ENCODE results near the gene ENO4. TPM values are rescaled to one million over a fixed set of nuclear protein-coding genes. Genes with fewer than 3 reads are reported as not detected.
A peak's percentile ranks its signal among the peaks of the same experiment; 100 is the strongest.

Gene ENO4
- total RNA-seq, 1 donor from 2014 or later = not detected

GRCh38 chr10:116845823-116846222 lies 3.5 kb upstream of the ENO4 start:
- H3K27ac ChIP-seq (ENCODE audit: low read depth, low read length) = no peak overlapping the region
- H3K9me3 ChIP-seq (ENCODE audit: control insufficient read depth in 3 of 3, low read length in 3 of 3) = no peaks in the 10 kb centered on the region
- H3K4me1 ChIP-seq (ENCODE audit: control insufficient read depth in 3 of 3, insufficient read depth in 3 of 3, low read length in 3 of 3) = peaks cover 0 to 9% (median 5%) of the 10 kb centered on the region in 3 donors
- H3K4me3 ChIP-seq (ENCODE audit: low read length in 3 of 3) = no peak overlapping the region
- H3K9ac ChIP-seq (ENCODE audit: low read depth in 1 of 3, low read length in 3 of 3) = no peak overlapping the region
- H3K36me3 ChIP-seq (ENCODE audit: control insufficient read depth in 3 of 3, insufficient read depth in 3 of 3, low read length in 3 of 3) = no peaks in the 10 kb centered on the region
- peaks cover 6 to 32% (median 29%) of the 10 kb centered on the region in 3 donors for H3K27me3 ChIP-seq (ENCODE audit: control insufficient read depth in 3 of 3, insufficient read depth in 3 of 3, low read length in 3 of 3)

- peak overlapping the region; percentile 67 to 77 (median 69) for H3K4me3 ChIP-seq (ENCODE audit: low read length in 3 of 3)
- peak overlapping the region in 1 of 3 donors; percentile 69 for H3K9ac ChIP-seq (ENCODE audit: low read depth in 1 of 3, low read length in 3 of 3)
- no peaks in the 10 kb centered on the region for H3K9me3 ChIP-seq (ENCODE audit: control insufficient read depth in 3 of 3, low read length in 3 of 3)
- peaks cover 9 to 37% (median 32%) of the 10 kb centered on the region in 3 donors for H3K27me3 ChIP-seq (ENCODE audit: control insufficient read depth in 3 of 3, insufficient read depth in 3 of 3, low read length in 3 of 3)
- no peaks in the 10 kb centered on the region for H3K36me3 ChIP-seq (ENCODE audit: control insufficient read depth in 3 of 3, insufficient read depth in 3 of 3, low read length in 3 of 3)
- peaks cover 0 to 9% (median 5%) of the 10 kb centered on the region in 3 donors for H3K4me1 ChIP-seq (ENCODE audit: control insufficient read depth in 3 of 3, insufficient read depth in 3 of 3, low read length in 3 of 3)
- H3K27ac ChIP-seq (ENCODE audit: low read depth, low read length) = no peak overlapping the region
Measured at GRCh38 chr10:116848032-116848943, 1.0 kb upstream of the ENO4 start.

GRCh38 chr10:116848944-116849247 lies 403 bp upstream of the ENO4 start:
- no peaks in the 10 kb centered on the region for H3K9me3 ChIP-seq (ENCODE audit: control insufficient read depth in 3 of 3, low read length in 3 of 3)
- no peaks in the 10 kb centered on the region for H3K36me3 ChIP-seq (ENCODE audit: control insufficient read depth in 3 of 3, insufficient read depth in 3 of 3, low read length in 3 of 3)
- H3K4me1 ChIP-seq (ENCODE audit: control insufficient read depth in 3 of 3, insufficient read depth in 3 of 3, low read length in 3 of 3) = peaks cover 0 to 9% (median 5%) of the 10 kb centered on the region in 3 donors
- H3K9ac ChIP-seq (ENCODE audit: low read depth in 1 of 3, low read length in 3 of 3) = peak overlapping the region in 2 of 3 donors; percentile 40 to 69
- peak overlapping the region; percentile 67 to 77 (median 69) for H3K4me3 ChIP-seq (ENCODE audit: low read length in 3 of 3)
- H3K27me3 ChIP-seq (ENCODE audit: control insufficient read depth in 3 of 3, insufficient read depth in 3 of 3, low read length in 3 of 3) = peaks cover 9 to 37% (median 32%) of the 10 kb centered on the region in 3 donors
- H3K27ac ChIP-seq (ENCODE audit: low read depth, low read length) = no peak overlapping the region

- no peaks in the 10 kb centered on the region for H3K36me3 ChIP-seq (ENCODE audit: control insufficient read depth in 3 of 3, insufficient read depth in 3 of 3, low read length in 3 of 3)
- H3K9ac ChIP-seq (ENCODE audit: low read depth in 1 of 3, low read length in 3 of 3) = peak overlapping the region in 2 of 3 donors; percentile 32 to 50
- peaks cover 9 to 37% (median 32%) of the 10 kb centered on the region in 3 donors for H3K27me3 ChIP-seq (ENCODE audit: control insufficient read depth in 3 of 3, insufficient read depth in 3 of 3, low read length in 3 of 3)
- no peaks in the 10 kb centered on the region for H3K9me3 ChIP-seq (ENCODE audit: control insufficient read depth in 3 of 3, low read length in 3 of 3)
- no peak overlapping the region for H3K27ac ChIP-seq (ENCODE audit: low read depth, low read length)
- peak overlapping the region; percentile 35 to 69 (median 67) for H3K4me3 ChIP-seq (ENCODE audit: low read length in 3 of 3)
- peaks cover 0 to 9% (median 5%) of the 10 kb centered on the region in 3 donors for H3K4me1 ChIP-seq (ENCODE audit: control insufficient read depth in 3 of 3, insufficient read depth in 3 of 3, low read length in 3 of 3)
Measured at GRCh38 chr10:116850058-116850611, 836 bp downstream of the ENO4 start.

- Histone ChIP-seq H3K9me3 (ENCODE audit: control insufficient read depth in 3 of 3, low read length in 3 of 3) (no peaks in the 10 kb centered on the region), H3K36me3 (ENCODE audit: control insufficient read depth in 3 of 3, insufficient read depth in 3 of 3, low read length in 3 of 3) (no peaks in the 10 kb centered on the region), H3K27ac (ENCODE audit: low read depth, low read length) (no peak overlapping the region), H3K4me1 (ENCODE audit: control insufficient read depth in 3 of 3, insufficient read depth in 3 of 3, low read length in 3 of 3) (peaks cover 0 to 9% (median 5%) of the 10 kb centered on the region in 3 donors), H3K4me3 (ENCODE audit: low read length in 3 of 3) (no peak overlapping the region), H3K27me3 (ENCODE audit: control insufficient read depth in 3 of 3, insufficient read depth in 3 of 3, low read length in 3 of 3) (peaks cover 9 to 37% (median 27%) of the 10 kb centered on the region in 3 donors), H3K9ac (ENCODE audit: low read depth in 1 of 3, low read length in 3 of 3) (no peak overlapping the region)
Measured at GRCh38 chr10:116852246-116852645, 2.9 kb downstream of the ENO4 start.

- Histone ChIP-seq H3K9ac (ENCODE audit: low read depth in 1 of 3, low read length in 3 of 3) (no peak overlapping the region), H3K27me3 (ENCODE audit: control insufficient read depth in 3 of 3, insufficient read depth in 3 of 3, low read length in 3 of 3) (peaks cover 9 to 29% (median 17%) of the 10 kb centered on the region in 3 donors), H3K4me3 (ENCODE audit: low read length in 3 of 3) (no peak overlapping the region)
Measured at GRCh38 chr10:116853287-116853686, 4.0 kb downstream of the ENO4 start.

GRCh38 chr10:116853701-116854100 lies 4.4 kb downstream of the ENO4 start:
- H3K4me3 ChIP-seq (ENCODE audit: low read length in 3 of 3) = no peak overlapping the region
- no peak overlapping the region for H3K9ac ChIP-seq (ENCODE audit: low read depth in 1 of 3, low read length in 3 of 3)
- H3K4me1 ChIP-seq (ENCODE audit: control insufficient read depth in 3 of 3, insufficient read depth in 3 of 3, low read length in 3 of 3) = peaks cover 0 to 9% (median 5%) of the 10 kb centered on the region in 3 donors
- H3K9me3 ChIP-seq (ENCODE audit: control insufficient read depth in 3 of 3, low read length in 3 of 3) = no peaks in the 10 kb centered on the region
- H3K27ac ChIP-seq (ENCODE audit: low read depth, low read length) = no peak overlapping the region
- peaks cover 9 to 25% (median 13%) of the 10 kb centered on the region in 3 donors for H3K27me3 ChIP-seq (ENCODE audit: control insufficient read depth in 3 of 3, insufficient read depth in 3 of 3, low read length in 3 of 3)
- no peaks in the 10 kb centered on the region for H3K36me3 ChIP-seq (ENCODE audit: control insufficient read depth in 3 of 3, insufficient read depth in 3 of 3, low read length in 3 of 3)

More at GRCh38 chr10:116853287-116853686, 4.0 kb downstream of the ENO4 start:
- Histone ChIP-seq H3K36me3 (ENCODE audit: control insufficient read depth in 3 of 3, insufficient read depth in 3 of 3, low read length in 3 of 3) (no peaks in the 10 kb centered on the region), H3K27ac (ENCODE audit: low read depth, low read length) (no peak overlapping the region), H3K9me3 (ENCODE audit: control insufficient read depth in 3 of 3, low read length in 3 of 3) (no peaks in the 10 kb centered on the region), H3K4me1 (ENCODE audit: control insufficient read depth in 3 of 3, insufficient read depth in 3 of 3, low read length in 3 of 3) (peaks cover 0 to 9% (median 5%) of the 10 kb centered on the region in 3 donors)

GRCh38 chr10:116857156-116857555 lies 7.9 kb downstream of the ENO4 start:
- Histone ChIP-seq H3K27ac (ENCODE audit: low read depth, low read length) (no peak overlapping the region), H3K36me3 (ENCODE audit: control insufficient read depth in 3 of 3, insufficient read depth in 3 of 3, low read length in 3 of 3) (no peaks in the 10 kb centered on the region)

GRCh38 chr10:116861796-116862195 lies 12.5 kb downstream of the ENO4 start:
- no peaks in the 10 kb centered on the region for H3K9me3 ChIP-seq (ENCODE audit: control insufficient read depth in 3 of 3, low read length in 3 of 3)
- H3K27me3 ChIP-seq (ENCODE audit: control insufficient read depth in 3 of 3, insufficient read depth in 3 of 3, low read length in 3 of 3) = peaks cover 0 to 2% (median 0%) of the 10 kb centered on the region in 3 donors
- H3K9ac ChIP-seq (ENCODE audit: low read depth in 1 of 3, low read length in 3 of 3) = no peak overlapping the region
- no peaks in the 10 kb centered on the region for H3K36me3 ChIP-seq (ENCODE audit: control insufficient read depth in 3 of 3, insufficient read depth in 3 of 3, low read length in 3 of 3)
- H3K4me3 ChIP-seq (ENCODE audit: low read length in 3 of 3) = no peak overlapping the region
- H3K27ac ChIP-seq (ENCODE audit: low read depth, low read length) = no peak overlapping the region
- no peaks in the 10 kb centered on the region for H3K4me1 ChIP-seq (ENCODE audit: control insufficient read depth in 3 of 3, insufficient read depth in 3 of 3, low read length in 3 of 3)

More at GRCh38 chr10:116857156-116857555, 7.9 kb downstream of the ENO4 start:
- Histone ChIP-seq H3K9me3 (ENCODE audit: control insufficient read depth in 3 of 3, low read length in 3 of 3) (no peaks in the 10 kb centered on the region), H3K9ac (ENCODE audit: low read depth in 1 of 3, low read length in 3 of 3) (no peak overlapping the region), H3K4me1 (ENCODE audit: control insufficient read depth in 3 of 3, insufficient read depth in 3 of 3, low read length in 3 of 3) (no peaks in the 10 kb centered on the region), H3K4me3 (ENCODE audit: low read length in 3 of 3) (no peak overlapping the region), H3K27me3 (ENCODE audit: control insufficient read depth in 3 of 3, insufficient read depth in 3 of 3, low read length in 3 of 3) (no peaks in the 10 kb centered on the region)

- Histone ChIP-seq H3K9me3 (ENCODE audit: control insufficient read depth in 3 of 3, low read length in 3 of 3) (no peaks in the 10 kb centered on the region), H3K27ac (ENCODE audit: low read depth, low read length) (no peak overlapping the region), H3K4me1 (ENCODE audit: control insufficient read depth in 3 of 3, insufficient read depth in 3 of 3, low read length in 3 of 3) (no peaks in the 10 kb centered on the region), H3K27me3 (ENCODE audit: control insufficient read depth in 3 of 3, insufficient read depth in 3 of 3, low read length in 3 of 3) (peaks cover 0 to 4% (median 0%) of the 10 kb centered on the region in 3 donors), H3K9ac (ENCODE audit: low read depth in 1 of 3, low read length in 3 of 3) (no peak overlapping the region), H3K4me3 (ENCODE audit: low read length in 3 of 3) (no peak overlapping the region), H3K36me3 (ENCODE audit: control insufficient read depth in 3 of 3, insufficient read depth in 3 of 3, low read length in 3 of 3) (no peaks in the 10 kb centered on the region)
Measured at GRCh38 chr10:116864436-116864835, 15.1 kb downstream of the ENO4 start.
